Measurements from ENCODE around the gene MIOX. TPM values are rescaled to one million over a fixed set of nuclear protein-coding genes. Genes with fewer than 3 reads are reported as not detected.
"Not testable (repeated sequence)": the region's sequence is repeated elsewhere in the genome, so short reads cannot be mapped to it uniquely, and the experiment has no call there.

Gene MIOX
- total RNA-seq, 1 experiment from 2014 or later = 1.4 TPM

GRCh38 chr22:50532824-50533796, 46.5 kb downstream of the MIOX start:
- Mint-ChIP-seq H3K27ac (no peak overlapping the region), H3K4me3 (peak overlapping the region; percentile 47 to 80), H3K27me3 (ENCODE audit: low read depth) (peaks cover 78% of the 10 kb centered on the region), H3K4me1 (peaks cover 9 to 13% of the 10 kb centered on the region in 2 experiments), H3K9me3 (no peaks in the 10 kb centered on the region; a peak in 1 of 5 replicates), H3K36me3 (ENCODE audit: insufficient read depth in 1 of 3, low read depth in 3 of 3) (no peaks in the 10 kb centered on the region; a peak in 1 of 7 replicates)
- no peaks in the 10 kb centered on the region for H4K20me1 ChIP-seq (ENCODE audit: control insufficient read depth, insufficient read depth, insufficient read length)
- H2AFZ ChIP-seq (ENCODE audit: low read length) = no peak overlapping the region
- H3K56ac ChIP-seq (ENCODE audit: insufficient read length, low read depth, low read length) = no peak overlapping the region
- no peak overlapping the region for H2AK5ac ChIP-seq (ENCODE audit: insufficient read length, low read length)
- H3K23me2 ChIP-seq (ENCODE audit: insufficient read length, low read depth, low read length, poor library complexity, severe bottlenecking) = peaks cover 18% of the 10 kb centered on the region
- no peak for TF ChIP-seq CTCF (conservative IDR thresholded peaks at IDR 0.05)
- no peaks in the 10 kb centered on the region for H3K9me3 ChIP-seq (ENCODE audit: control insufficient read depth, low read depth, low read length)
- H2BK20ac ChIP-seq (ENCODE audit: low read depth, low read length, poor library complexity, severe bottlenecking) = no peak overlapping the region
- no peak overlapping the region for H3K4me2 ChIP-seq (ENCODE audit: insufficient read depth, insufficient read length, low read length)
- H3K23ac ChIP-seq (ENCODE audit: insufficient read length, low read depth, low read length) = no peak overlapping the region
- H3K18ac ChIP-seq (ENCODE audit: insufficient read length, low read depth, low read length) = no peak overlapping the region
- no peak overlapping the region for H3K9ac ChIP-seq (ENCODE audit: extremely low read depth, insufficient read length, low read length)
- no peak overlapping the region for H2BK15ac ChIP-seq (ENCODE audit: low read depth, low read length)
- H3K14ac ChIP-seq (ENCODE audit: insufficient read depth, low read length) = no peak overlapping the region
- no peak overlapping the region for H2BK120ac ChIP-seq (ENCODE audit: low read depth, low read length, poor library complexity, severe bottlenecking)
- H3K4me1 ChIP-seq (ENCODE audit: insufficient read depth, low read length) = no peaks in the 10 kb centered on the region
- H3K27ac ChIP-seq (ENCODE audit: insufficient read length, low read depth, low read length) = no peak overlapping the region
- no peak overlapping the region for H3T11ph ChIP-seq (ENCODE audit: low read length)
- no peak overlapping the region for H4K91ac ChIP-seq (ENCODE audit: insufficient read length, low read depth, low read length)
- no peak overlapping the region for H4K5ac ChIP-seq (ENCODE audit: insufficient read length, low read depth, low read length)
- H2BK12ac ChIP-seq (ENCODE audit: insufficient read length, low read depth, low read length) = no peak overlapping the region
- no peak overlapping the region for H3K4ac ChIP-seq (ENCODE audit: low read depth, low read length)
- DNase-seq = no peak
- no CpG with 5 or more reads among the region's 19 CpGs for WGBS (ENCODE audit: extremely low coverage, insufficient read length, low lambda C conversion rate)
- no peaks in the 10 kb centered on the region for H3K79me1 ChIP-seq (ENCODE audit: insufficient read depth, low read depth, low read length, poor library complexity, severe bottlenecking)
- no peaks in the 10 kb centered on the region for H3K79me2 ChIP-seq (ENCODE audit: insufficient read depth, low read length)
- peaks cover 34% of the 10 kb centered on the region; the same call in 1 of the 2 replicates for H3K27me3 ChIP-seq (ENCODE audit: insufficient read depth, low read length)
- H2BK5ac ChIP-seq (ENCODE audit: insufficient read length, low read length) = no peak overlapping the region
- H4K8ac ChIP-seq (replicated peaks; ENCODE audit: insufficient read length, low read depth, low read length) = no peak overlapping the region

- peaks cover 74% of the 10 kb centered on the region for H3K27me3 Mint-ChIP-seq (ENCODE audit: low read depth)
Measured at GRCh38 chr22:50533856-50534711, 47.4 kb downstream of the MIOX start.

More at GRCh38 chr22:50533856-50534711, 47.4 kb downstream of the MIOX start:
- H3K27ac ChIP-seq (ENCODE audit: insufficient read length, low read depth, low read length); H3K27ac Mint-ChIP-seq; H3K9me3 ChIP-seq (ENCODE audit: control insufficient read depth, low read depth, low read length); H2BK20ac ChIP-seq (ENCODE audit: low read depth, low read length, poor library complexity, severe bottlenecking); H2BK12ac ChIP-seq (ENCODE audit: insufficient read length, low read depth, low read length); H3K9ac ChIP-seq (ENCODE audit: extremely low read depth, insufficient read length, low read length); H3K56ac ChIP-seq (ENCODE audit: insufficient read length, low read depth, low read length); H4K91ac ChIP-seq (ENCODE audit: insufficient read length, low read depth, low read length); H3K9me3 Mint-ChIP-seq; H3K36me3 Mint-ChIP-seq (ENCODE audit: insufficient read depth in 1 of 3, low read depth in 3 of 3); H3K79me1 ChIP-seq (ENCODE audit: insufficient read depth, low read depth, low read length, poor library complexity, severe bottlenecking); H4K20me1 ChIP-seq (ENCODE audit: control insufficient read depth, insufficient read depth, insufficient read length); H3K4me1 ChIP-seq (ENCODE audit: insufficient read depth, low read length); H2BK15ac ChIP-seq (ENCODE audit: low read depth, low read length); DNase-seq; H3K18ac ChIP-seq (ENCODE audit: insufficient read length, low read depth, low read length); H4K5ac ChIP-seq (ENCODE audit: insufficient read length, low read depth, low read length); H3T11ph ChIP-seq (ENCODE audit: low read length); H3K4me2 ChIP-seq (ENCODE audit: insufficient read depth, insufficient read length, low read length); H3K14ac ChIP-seq (ENCODE audit: insufficient read depth, low read length); H3K23ac ChIP-seq (ENCODE audit: insufficient read length, low read depth, low read length); H2BK5ac ChIP-seq (ENCODE audit: insufficient read length, low read length); H2BK120ac ChIP-seq (ENCODE audit: low read depth, low read length, poor library complexity, severe bottlenecking); H3K4ac ChIP-seq (ENCODE audit: low read depth, low read length); H2AFZ ChIP-seq (ENCODE audit: low read length); H2AK5ac ChIP-seq (ENCODE audit: insufficient read length, low read length); H3K79me2 ChIP-seq (ENCODE audit: insufficient read depth, low read length); H4K8ac ChIP-seq (replicated peaks; ENCODE audit: insufficient read length, low read depth, low read length): not testable (repeated sequence)
- peak overlapping the region in 1 of 2 experiments; percentile 29; a peak in 1 of 5 replicates for H3K4me3 Mint-ChIP-seq
- WGBS (ENCODE audit: extremely low coverage, insufficient read length, low lambda C conversion rate) = no CpG with 5 or more reads among the region's 21 CpGs
- Histone ChIP-seq H3K27me3 (ENCODE audit: insufficient read depth, low read length) (peaks cover 25% of the 10 kb centered on the region; the same call in 1 of the 2 replicates), H3K23me2 (ENCODE audit: insufficient read length, low read depth, low read length, poor library complexity, severe bottlenecking) (peaks cover 18% of the 10 kb centered on the region)
- peaks cover 9 to 13% of the 10 kb centered on the region in 2 experiments for H3K4me1 Mint-ChIP-seq

Data from H9 (cell line).